HCT116 (cell line): ENCODE measurements around the gene ZNF135. TPM values are rescaled to one million over a fixed set of nuclear protein-coding genes. Genes with fewer than 3 reads are reported as not detected.

ENCODE experiments used
- ATAC-seq: fragments of 200-7000 bp; cut with Tn5 transposase; 2 replicates; pipeline ENCODE4 v1.9.1; 2020; ENCODE audit warnings: mild to moderate bottlenecking, moderate library complexity
- BruUV-seq: library from RNA; stranded (reverse); fragments of 400-500 nt; replicated peaks from 2 replicates; lab custom pipeline; 2021; lab: Mats Ljungman, UMichigan
- CTCF ChIA-PET: fragments of 300-600 bp; sonication (Branson Sonifier 250); formaldehyde crosslinking; loops from one replicate; lab custom pipeline; 2021; ENCODE audit warnings: antibody characterized with exemption; lab: Charles Lee
- POLR2A ChIA-PET: fragments of 300-600, 350-600 bp; sonication (Branson Sonifier 250); formaldehyde crosslinking; loops from one replicate; lab custom pipeline; 2021; ENCODE audit warnings: antibody characterized with exemption; lab: Charles Lee
- RAD21 ChIA-PET, 2 experiments: fragments of 300-600 bp; sonication (Branson Sonifier 250); formaldehyde crosslinking; loops; one replicate each; lab custom pipeline; 2023; ENCODE audit warnings: low total read pairs in 2 of 2; ENCODE audit not compliant: uncharacterized antibody in 2 of 2, unreplicated experiment in 2 of 2, low non-redundant PET in 1 of 2; lab: Charles Lee
- DNase-seq: peaks from one replicate; pipeline ENCODE4 v3.0.0-alpha.2; 2010; ENCODE audit warnings: low read depth, low spot score
- H2AFZ ChIP-seq: fragments of 200-600 bp; shearing (Covaris generic), sonication (generic); 2 replicates; pipeline ENCODE4 v1.6.1; 2017; ENCODE audit warnings: low read depth, mixed run types, mixed read lengths, antibody characterized with exemption, low read length; ENCODE audit not compliant: poor library complexity, severe bottlenecking
- H3K27ac ChIP-seq: 2 replicates; pipeline ENCODE4 v1.5.1; 2012; ENCODE audit warnings: low read depth, low read length
- H3K27me3 ChIP-seq: fragments of 200-600 bp; sonication (generic); 2 replicates; pipeline ENCODE4 v1.6.1; 2016; ENCODE audit warnings: mixed run types, low read length, mixed read lengths; ENCODE audit not compliant: insufficient read depth
- H3K36me3 ChIP-seq, 2 experiments: fragments of 200-500 bp in 1 of 2; fragments of 200-600 bp in 1 of 2; sonication (Bioruptor generic) in 1 of 2; sonication (generic) in 1 of 2; 2 replicates each; pipeline versions ENCODE4 v1.5.1 to v1.6.1; 2014 to 2016; ENCODE audit warnings: low read length in 2 of 2, inconsistent platforms in 1 of 2, mixed read lengths in 1 of 2, mixed run types in 1 of 2; ENCODE audit not compliant: insufficient read depth in 2 of 2, control insufficient read depth in 1 of 2
- H3K4me1 ChIP-seq, 2 experiments: fragments of 200-600 bp in 1 of 2; sonication (generic) in 1 of 2; 2 replicates each; pipeline versions ENCODE4 v1.5.1 to v1.6.1; 2012 to 2017; ENCODE audit warnings: low read length in 2 of 2, inconsistent platforms in 1 of 2, mild to moderate bottlenecking in 1 of 2, mixed read lengths in 1 of 2, mixed run types in 1 of 2, moderate library complexity in 1 of 2; ENCODE audit not compliant: insufficient read depth in 2 of 2, control insufficient read depth in 1 of 2
- H3K4me2 ChIP-seq: fragments of 200-600 bp; sonication (generic); 2 replicates; pipeline ENCODE4 v1.6.1; 2017; ENCODE audit warnings: mixed run types, low read length, mixed read lengths
- H3K4me3 ChIP-seq, 2 experiments: fragments of 200-600 bp in 1 of 2; sonication (generic) in 1 of 2; replicated peaks in 1 of 2; 2 replicates each; pipeline ENCODE4 v1.5.1; 2011 to 2016; ENCODE audit warnings: low read length in 2 of 2, control low read depth in 1 of 2, low read depth in 1 of 2, mild to moderate bottlenecking in 1 of 2, mixed read lengths in 1 of 2, mixed run types in 1 of 2
- H3K79me2 ChIP-seq: fragments of 200-600 bp; sonication (generic); 2 replicates; pipeline ENCODE4 v1.6.1; 2017; ENCODE audit warnings: mild to moderate bottlenecking, mixed run types, low read length, moderate library complexity, mixed read lengths; ENCODE audit not compliant: insufficient read depth
- H3K9ac ChIP-seq: fragments of 200-600 bp; sonication (generic); 2 replicates; pipeline ENCODE4 v1.6.1; 2016; ENCODE audit warnings: low read length, mixed read lengths
- H3K9me2 ChIP-seq: fragments of 200-600 bp; sonication (generic), shearing (Covaris generic); 2 replicates; pipeline ENCODE4 v1.6.1; 2017; ENCODE audit warnings: mixed run types, mild to moderate bottlenecking, moderate library complexity; ENCODE audit not compliant: insufficient read depth
- H3K9me3 ChIP-seq, 2 experiments: fragments of 200-500 bp in 1 of 2; fragments of 200-600 bp in 1 of 2; sonication (Bioruptor generic) in 1 of 2; sonication (generic) in 1 of 2; 2 replicates each; pipeline ENCODE4 v1.6.1; 2014 to 2017; ENCODE audit warnings: low read length in 2 of 2, mixed read lengths in 2 of 2, inconsistent platforms in 1 of 2, low read depth in 1 of 2, mild to moderate bottlenecking in 1 of 2, mixed run types in 1 of 2, moderate library complexity in 1 of 2; ENCODE audit not compliant: control insufficient read depth in 1 of 2, insufficient read depth in 1 of 2
- H4K20me1 ChIP-seq: fragments of 200-600 bp; sonication (generic), shearing (Covaris generic); 2 replicates; pipeline ENCODE4 v1.6.1; 2017; ENCODE audit warnings: mixed run types, mild to moderate bottlenecking, moderate library complexity; ENCODE audit not compliant: insufficient read depth
- CBX3 ChIP-seq: IDR thresholded peaks from 2 replicates; pipeline ENCODE4 v1.6.1; 2012; ENCODE audit warnings: low read depth
- POLR2A ChIP-seq: IDR thresholded peaks from 2 replicates; pipeline ENCODE4 v1.7.0; 2011; ENCODE audit warnings: borderline replicate concordance; ENCODE audit not compliant: insufficient read depth, insufficient read length; ENCODE audit errors: extremely low read depth
- POLR2AphosphoS5 ChIP-seq: IDR thresholded peaks from 2 replicates; pipeline ENCODE4 v1.6.1; 2011; ENCODE audit warnings: mild to moderate bottlenecking, low read depth, low read length, moderate library complexity
- RAD21 ChIP-seq: IDR thresholded peaks from 2 replicates; pipeline ENCODE4 v1.6.1; 2012; ENCODE audit warnings: low read depth, mild to moderate bottlenecking
- SP1 ChIP-seq: IDR thresholded peaks from 2 replicates; pipeline ENCODE4 v1.6.1; 2012; ENCODE audit warnings: low read depth
- TCF7L2 ChIP-seq: IDR thresholded peaks from 2 replicates; pipeline ENCODE4 v1.7.0; 2011; ENCODE audit warnings: borderline replicate concordance, inconsistent platforms; ENCODE audit not compliant: insufficient read depth, insufficient read length; ENCODE audit errors: extremely low read depth
- intact Hi-C: fragments of 100-400 bp; cut with micrococcal nuclease; formaldehyde crosslinking; loops from 2 replicates; pipeline ENCODE4 v1.10.0; 2022
- total RNA-seq: library from RNA; stranded (reverse); gene quantifications from one replicate; pipeline ENCODE4 v1.2.1, GENCODE V29; 2021; ENCODE audit not compliant: unreplicated experiment
- TF ChIP-seq, protein P1 (sequence below), 3 experiments: fragments of 200-600 bp in 1 of 3; sonication (generic) in 1 of 3; IDR thresholded peaks in 2 of 3; conservative IDR thresholded peaks in 1 of 3; 2 replicates each; pipeline ENCODE4 v1.5.1; 2012 to 2017; ENCODE audit warnings: low read depth in 2 of 3, low read length in 2 of 3, antibody characterized with exemption in 1 of 3, borderline replicate concordance in 1 of 3, control low read depth in 1 of 3, mild to moderate bottlenecking in 1 of 3, mixed read lengths in 1 of 3, mixed run types in 1 of 3, moderate library complexity in 1 of 3; ENCODE audit not compliant: insufficient read depth in 1 of 3
- TF ChIP-seq, protein P2 (sequence below): IDR thresholded peaks from 2 replicates; pipeline ENCODE4 v1.6.1; 2012; ENCODE audit warnings: low read depth

The ZNF135 gene
- total RNA-seq, 1 experiment from 2014 or later, result not detected

DNA sequence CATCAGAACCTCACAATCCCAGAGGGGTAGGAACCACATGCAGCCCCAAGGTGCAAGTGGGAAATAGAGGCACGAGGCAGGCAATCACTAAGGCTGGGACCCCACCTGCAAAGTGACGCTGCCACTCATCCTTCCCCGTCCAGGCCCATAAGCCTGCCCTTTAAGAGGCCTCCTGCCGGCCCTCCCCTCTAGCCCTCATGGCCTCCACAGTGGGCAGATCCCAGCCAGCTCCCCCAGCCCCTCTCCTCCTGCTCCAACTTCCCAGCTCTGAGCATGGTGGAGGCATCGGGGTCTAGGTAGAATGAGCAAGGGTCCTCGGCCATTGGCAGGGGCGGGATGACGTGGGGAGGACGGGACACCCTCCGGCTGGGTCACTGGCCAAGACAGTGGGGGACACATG lies 36.2 kb downstream of the ZNF135 start:
- Histone ChIP-seq H3K4me2 (no peak overlapping the region), H3K4me1 (no peaks in the 10 kb centered on the region), H3K36me3 (no peaks in the 10 kb centered on the region), H3K27ac (no peak overlapping the region), H3K9me2 (no peaks in the 10 kb centered on the region), H3K27me3 (no peaks in the 10 kb centered on the region), H3K4me3 (no peak overlapping the region), H3K79me2 (no peaks in the 10 kb centered on the region), H2AFZ (no peak overlapping the region), H3K9ac (no peak overlapping the region), H3K9me3 (peaks cover 3 to 14% of the 10 kb centered on the region in 2 experiments; a peak in 2 of 4 replicates), H4K20me1 (no peaks in the 10 kb centered on the region)
- ChIA-PET RAD21 (no interaction called here), CTCF (no interaction called here), POLR2A (no interaction called here)
- DNase-seq, result no peak
- no peak for ATAC-seq
- BruUV-seq, result no TSS peak
- intact Hi-C loops, result no loop called here
- TF ChIP-seq CBX3 (no peak), POLR2AphosphoS5 (no peak), POLR2A (no peak), SP1 (no peak), RAD21 (no peak), TCF7L2 (no peak)
- TF ChIP-seq, protein P1, sequence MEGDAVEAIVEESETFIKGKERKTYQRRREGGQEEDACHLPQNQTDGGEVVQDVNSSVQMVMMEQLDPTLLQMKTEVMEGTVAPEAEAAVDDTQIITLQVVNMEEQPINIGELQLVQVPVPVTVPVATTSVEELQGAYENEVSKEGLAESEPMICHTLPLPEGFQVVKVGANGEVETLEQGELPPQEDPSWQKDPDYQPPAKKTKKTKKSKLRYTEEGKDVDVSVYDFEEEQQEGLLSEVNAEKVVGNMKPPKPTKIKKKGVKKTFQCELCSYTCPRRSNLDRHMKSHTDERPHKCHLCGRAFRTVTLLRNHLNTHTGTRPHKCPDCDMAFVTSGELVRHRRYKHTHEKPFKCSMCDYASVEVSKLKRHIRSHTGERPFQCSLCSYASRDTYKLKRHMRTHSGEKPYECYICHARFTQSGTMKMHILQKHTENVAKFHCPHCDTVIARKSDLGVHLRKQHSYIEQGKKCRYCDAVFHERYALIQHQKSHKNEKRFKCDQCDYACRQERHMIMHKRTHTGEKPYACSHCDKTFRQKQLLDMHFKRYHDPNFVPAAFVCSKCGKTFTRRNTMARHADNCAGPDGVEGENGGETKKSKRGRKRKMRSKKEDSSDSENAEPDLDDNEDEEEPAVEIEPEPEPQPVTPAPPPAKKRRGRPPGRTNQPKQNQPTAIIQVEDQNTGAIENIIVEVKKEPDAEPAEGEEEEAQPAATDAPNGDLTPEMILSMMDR (IDR thresholded peaks at IDR 0.05 in 2 of 3, conservative IDR thresholded peaks at IDR 0.05 in 1 of 3; ENCODE audit: borderline replicate concordance in 1 of 3, insufficient read depth in 1 of 3, low read depth in 2 of 3, low read length in 2 of 3), result no peak
- TF ChIP-seq, protein P2, sequence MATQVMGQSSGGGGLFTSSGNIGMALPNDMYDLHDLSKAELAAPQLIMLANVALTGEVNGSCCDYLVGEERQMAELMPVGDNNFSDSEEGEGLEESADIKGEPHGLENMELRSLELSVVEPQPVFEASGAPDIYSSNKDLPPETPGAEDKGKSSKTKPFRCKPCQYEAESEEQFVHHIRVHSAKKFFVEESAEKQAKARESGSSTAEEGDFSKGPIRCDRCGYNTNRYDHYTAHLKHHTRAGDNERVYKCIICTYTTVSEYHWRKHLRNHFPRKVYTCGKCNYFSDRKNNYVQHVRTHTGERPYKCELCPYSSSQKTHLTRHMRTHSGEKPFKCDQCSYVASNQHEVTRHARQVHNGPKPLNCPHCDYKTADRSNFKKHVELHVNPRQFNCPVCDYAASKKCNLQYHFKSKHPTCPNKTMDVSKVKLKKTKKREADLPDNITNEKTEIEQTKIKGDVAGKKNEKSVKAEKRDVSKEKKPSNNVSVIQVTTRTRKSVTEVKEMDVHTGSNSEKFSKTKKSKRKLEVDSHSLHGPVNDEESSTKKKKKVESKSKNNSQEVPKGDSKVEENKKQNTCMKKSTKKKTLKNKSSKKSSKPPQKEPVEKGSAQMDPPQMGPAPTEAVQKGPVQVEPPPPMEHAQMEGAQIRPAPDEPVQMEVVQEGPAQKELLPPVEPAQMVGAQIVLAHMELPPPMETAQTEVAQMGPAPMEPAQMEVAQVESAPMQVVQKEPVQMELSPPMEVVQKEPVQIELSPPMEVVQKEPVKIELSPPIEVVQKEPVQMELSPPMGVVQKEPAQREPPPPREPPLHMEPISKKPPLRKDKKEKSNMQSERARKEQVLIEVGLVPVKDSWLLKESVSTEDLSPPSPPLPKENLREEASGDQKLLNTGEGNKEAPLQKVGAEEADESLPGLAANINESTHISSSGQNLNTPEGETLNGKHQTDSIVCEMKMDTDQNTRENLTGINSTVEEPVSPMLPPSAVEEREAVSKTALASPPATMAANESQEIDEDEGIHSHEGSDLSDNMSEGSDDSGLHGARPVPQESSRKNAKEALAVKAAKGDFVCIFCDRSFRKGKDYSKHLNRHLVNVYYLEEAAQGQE, result no peak
